Erythroblast (primary cell): ENCODE measurements around the gene ROMO1.

Experiments used
- GATA1 ChIP-seq: IDR thresholded peaks from 2 replicates; pipeline ENCODE4 v1.6.1; 2011; ENCODE audit warnings: low read depth, mild to moderate bottlenecking, control low read depth, low read length, moderate library complexity
- POLR2A ChIP-seq: IDR thresholded peaks from 2 replicates; pipeline ENCODE4 v1.6.1; 2011; ENCODE audit warnings: mild to moderate bottlenecking, low read length

GRCh38 chr20:35709259-35709658 is 10.1 kb downstream of the ROMO1 start:
- TF ChIP-seq POLR2A (no peak), GATA1 (no peak)
